ENCODE data around the gene FREY1.
A peak's percentile ranks its signal among the peaks of the same experiment; 100 is the strongest.

The FREY1 gene

DNA sequence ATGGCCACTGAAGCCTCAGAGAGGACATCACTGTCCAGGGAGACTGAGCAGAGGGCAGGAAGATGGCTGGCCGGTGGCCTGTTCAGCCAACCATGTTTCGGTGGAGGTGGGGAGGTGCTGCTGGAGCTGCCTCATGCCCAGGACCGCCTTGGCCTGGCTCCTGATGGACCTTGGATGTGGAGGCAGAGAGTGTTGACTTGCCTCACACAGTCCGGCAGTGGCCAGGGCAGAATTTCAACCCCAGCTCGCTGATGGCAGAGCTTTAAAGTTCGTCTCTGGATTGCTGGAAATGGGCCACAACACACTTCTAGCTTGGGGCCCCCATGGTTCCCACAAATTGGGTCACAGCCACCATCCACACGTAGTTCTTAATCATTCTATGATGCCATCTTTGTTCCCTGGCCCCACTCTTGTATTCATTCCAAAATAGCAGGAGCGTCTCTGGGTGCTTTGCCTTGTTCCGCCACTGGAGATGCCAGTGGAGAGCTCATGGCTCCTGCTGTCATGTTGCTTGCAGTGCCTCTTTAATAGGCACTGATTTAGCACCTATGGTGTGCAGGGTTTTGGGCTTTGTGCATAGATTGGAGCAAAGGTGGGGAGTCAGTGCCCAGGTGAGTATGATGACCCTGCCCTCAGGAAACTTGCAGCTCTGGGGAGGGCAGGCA is 16.1 kb downstream of the FREY1 start:
- DNase-seq, result no peak

DNA sequence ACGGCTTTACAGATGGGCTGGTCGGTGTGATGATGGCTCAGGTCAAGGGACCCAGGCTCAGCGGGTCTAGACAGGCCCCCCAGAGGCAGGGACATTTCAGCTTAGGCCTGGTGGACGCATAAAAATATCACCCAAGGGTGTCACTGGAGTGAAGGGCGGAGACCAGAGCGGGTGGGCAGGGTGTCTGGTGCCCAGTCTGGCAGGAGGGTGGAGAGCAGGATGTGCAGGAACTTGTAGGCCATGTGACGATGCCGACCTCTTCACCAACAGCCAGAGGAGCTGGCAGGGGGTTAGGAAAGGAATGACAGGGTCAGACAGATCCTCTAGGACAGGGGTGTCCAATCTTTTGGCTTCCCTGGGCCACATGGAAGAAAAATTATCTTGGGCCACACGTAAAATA is 17.1 kb downstream of the FREY1 start:
- no peak for DNase-seq

DNA sequence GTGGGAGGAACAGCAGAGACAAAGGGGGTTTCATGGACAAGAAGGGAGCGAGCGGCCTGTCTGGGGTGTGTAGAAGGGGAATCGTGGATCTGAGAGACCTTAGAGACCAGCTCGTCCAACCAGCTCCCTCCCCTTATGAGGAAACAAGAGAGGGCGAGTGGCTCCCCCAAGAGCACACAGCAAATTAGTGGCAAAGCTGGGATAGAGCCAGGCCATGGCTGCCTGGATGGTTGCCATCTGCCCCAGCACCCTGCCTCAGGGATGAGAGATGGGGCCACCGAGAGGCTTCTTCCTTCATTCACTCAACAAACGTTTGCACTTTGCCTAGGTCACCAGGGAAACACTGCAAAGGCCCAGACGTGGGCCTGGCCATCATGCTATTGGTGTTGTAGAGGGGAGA is 17.5 kb downstream of the FREY1 start:
- DNase-seq, result no peak

DNA sequence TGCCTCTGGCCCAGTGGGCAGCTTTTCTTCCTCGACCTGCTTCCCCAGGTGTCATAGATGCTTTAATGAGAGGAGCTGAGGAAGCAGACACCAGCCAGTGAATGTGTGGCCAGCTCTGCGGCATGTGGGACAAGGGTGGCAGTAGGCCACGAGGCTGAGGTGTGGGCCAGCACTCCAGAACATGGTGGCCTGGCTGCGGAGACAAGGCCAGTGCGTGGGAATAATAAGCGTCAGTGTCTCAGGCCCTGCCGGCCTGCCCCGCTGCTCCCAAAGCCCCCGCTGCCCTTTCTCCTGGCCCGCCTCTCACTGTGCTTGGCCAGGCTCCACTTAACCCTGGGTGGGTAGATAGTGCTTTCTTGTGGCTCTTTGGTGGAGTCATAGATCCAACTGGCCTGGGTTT is 19.5 kb downstream of the FREY1 start:
- DNase-seq, result no peak

DNA sequence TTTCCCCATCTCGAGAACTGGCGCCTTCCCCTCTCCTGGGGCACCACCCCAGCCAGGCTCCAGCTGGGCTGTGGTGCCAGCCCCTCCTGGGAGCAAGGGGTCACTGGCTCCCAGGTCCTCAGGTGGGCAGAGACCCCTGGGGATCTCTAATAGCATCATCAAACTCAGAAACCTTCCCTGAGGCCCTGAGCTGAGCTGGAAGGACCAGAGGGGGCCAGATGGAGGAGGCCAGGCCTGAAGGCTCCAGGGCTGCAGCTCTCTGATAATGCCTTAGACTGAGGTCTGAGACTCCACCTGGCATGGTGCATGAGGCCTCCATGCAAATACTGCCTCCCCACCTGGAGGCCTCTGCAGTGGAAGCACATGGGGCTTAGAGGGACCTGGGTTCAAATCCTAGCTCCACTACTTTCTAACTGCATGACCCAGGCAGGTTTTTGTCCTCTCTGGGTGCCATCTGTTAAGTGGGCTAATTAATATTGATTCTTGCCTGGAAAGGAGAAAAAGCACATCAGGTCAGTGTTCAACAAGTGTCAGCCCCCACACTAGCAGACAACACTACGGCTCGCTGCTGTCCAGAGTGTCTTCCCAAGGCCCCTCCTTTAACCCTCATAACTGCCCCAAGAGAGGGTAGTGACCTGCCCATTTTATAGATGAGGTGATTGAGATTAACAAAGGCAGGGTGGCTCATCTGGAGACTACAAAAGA is 20.1 kb downstream of the FREY1 start:
- no peak for DNase-seq

DNA sequence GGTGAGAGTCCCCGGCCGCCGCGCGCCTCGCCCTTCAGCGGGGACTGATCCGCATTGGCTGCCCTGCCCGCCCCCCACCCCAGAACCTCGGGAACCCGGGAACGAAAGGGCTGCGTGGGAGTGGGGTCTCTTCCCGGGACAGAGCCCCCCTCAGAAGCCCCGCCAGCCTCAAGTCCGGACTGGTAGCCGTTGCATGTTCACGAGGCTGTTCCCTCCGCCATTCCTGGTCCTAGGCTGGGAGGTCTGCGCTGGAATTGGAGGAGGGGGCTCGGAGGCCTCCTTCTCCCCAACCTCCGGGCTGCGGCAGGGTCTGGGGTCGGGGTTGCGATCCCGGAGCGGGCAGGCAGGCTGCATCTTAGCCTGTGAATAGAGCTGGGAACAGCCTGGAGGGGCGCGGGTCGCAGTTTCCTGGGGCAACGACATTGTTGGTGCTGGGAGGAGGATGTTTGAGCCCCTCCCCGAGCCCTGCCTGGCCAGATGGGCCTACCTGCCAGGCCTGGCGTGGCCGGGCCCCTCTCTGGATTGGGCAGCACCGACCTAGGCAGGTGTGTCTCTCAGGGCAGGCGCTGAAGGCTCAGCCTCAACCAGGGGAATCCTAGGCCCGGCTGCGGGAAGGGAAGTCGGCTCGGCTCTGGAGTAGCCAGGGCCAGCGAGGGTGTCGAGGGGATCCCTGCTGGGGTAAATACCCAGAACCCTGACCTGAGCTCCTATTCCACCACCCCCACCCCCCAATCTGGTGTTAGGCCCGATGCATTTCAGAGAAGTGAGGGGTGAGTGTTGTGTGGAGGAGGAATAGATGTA is 20.9 kb downstream of the FREY1 start:
- DNase-seq, result no peak

DNA sequence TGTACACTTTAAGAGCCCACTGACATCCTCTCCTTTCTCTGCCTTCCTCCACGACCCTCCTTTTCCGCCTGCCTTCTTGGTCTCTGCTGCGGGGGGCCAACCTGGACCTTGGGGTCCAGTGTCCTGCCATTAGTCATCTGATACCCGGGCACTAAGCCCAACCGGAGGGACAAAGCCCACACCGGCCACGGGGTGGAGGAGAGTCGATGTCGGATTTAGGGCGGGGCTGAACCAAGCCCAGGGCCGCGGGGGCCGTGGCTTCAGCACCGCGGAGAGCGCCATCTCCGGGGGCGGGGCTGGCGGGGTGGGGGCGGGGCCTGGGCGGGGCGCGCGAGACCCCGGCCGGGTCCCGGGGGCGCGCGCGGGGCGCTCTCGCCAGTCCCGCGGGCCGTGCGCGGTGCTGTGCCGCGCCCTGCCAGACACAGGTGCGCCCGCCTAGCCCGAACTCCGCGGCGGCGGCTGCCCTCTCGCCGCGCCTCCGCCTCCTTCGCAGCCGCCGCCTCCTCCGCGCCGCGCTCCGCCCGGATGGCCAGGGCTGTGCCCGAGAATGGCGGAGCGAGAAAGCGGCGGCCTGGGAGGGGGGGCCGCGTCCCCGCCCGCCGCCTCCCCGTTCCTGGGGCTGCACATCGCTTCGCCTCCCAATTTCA is 21.7 kb downstream of the FREY1 start, which contains the start of gene MAPK8IP1:
TSS of gene MAPK8IP1 (plus strand) at position 378 of the 647 bp plus-strand sequence. CDS start at position 548, 170 bp downstream.
- peak; percentile 32 for DNase-seq

DNA sequence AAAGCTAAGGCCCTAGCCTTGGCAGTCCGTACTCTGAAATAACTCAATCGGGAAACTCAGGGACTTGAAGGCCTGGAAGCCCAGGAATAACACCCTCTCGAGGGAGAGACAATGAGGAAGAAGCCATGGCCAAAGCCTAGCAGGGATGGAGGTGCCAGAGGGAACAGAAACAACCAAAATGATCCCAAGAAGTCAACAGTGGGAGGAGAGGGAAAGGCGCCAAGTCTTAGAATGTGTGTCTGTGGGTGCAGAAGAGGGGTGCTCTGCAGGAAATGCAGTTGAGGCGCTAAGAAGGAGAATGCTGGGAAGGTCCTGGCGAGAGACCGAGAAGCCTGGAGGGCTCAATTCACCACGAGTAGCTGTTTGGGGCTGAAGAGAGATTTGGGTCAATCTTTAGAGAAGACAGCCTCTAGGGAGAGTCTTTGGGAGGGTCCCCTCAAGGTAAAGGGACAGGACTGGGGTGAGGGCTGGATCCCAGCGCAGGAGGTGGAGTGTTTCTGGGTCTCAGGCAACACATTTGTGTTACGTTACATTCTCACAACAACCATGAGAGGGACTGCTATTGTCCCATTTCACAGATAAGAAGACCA is 22.4 kb downstream of the FREY1 start:
- DNase-seq, result no peak

DNA sequence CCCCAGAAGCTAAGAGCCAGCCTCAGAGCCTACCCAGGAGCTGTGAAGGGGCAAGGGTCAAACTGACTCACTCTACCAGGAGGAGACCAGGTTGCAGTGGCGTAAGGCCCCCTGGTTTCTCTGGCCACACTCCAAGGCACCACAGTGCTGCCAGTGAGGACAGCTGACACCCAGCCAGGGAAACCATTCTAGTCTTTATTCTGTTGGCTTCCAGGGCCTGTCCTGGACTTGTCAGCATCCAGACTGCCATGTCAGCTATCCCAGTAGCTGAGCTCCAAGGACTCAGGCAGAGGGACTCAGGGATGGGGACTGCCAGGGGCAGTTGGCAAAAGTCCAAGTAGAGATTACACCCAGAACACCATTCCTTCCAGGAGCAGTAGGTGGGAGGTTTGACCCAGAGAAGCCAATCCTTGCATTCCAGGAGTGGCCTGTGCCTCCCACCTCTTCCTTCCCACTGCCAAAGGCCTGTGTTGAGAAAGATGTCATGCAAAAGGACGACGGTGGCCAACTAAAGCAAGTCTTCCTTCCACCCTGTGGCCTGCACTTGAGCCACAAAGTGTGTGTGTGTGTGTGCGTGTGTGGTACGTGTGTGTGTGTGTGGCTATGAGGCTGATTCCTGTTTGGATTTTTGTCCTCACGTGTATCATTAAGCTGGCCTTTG is 25.2 kb downstream of the FREY1 start:
- no peak for DNase-seq

DNA sequence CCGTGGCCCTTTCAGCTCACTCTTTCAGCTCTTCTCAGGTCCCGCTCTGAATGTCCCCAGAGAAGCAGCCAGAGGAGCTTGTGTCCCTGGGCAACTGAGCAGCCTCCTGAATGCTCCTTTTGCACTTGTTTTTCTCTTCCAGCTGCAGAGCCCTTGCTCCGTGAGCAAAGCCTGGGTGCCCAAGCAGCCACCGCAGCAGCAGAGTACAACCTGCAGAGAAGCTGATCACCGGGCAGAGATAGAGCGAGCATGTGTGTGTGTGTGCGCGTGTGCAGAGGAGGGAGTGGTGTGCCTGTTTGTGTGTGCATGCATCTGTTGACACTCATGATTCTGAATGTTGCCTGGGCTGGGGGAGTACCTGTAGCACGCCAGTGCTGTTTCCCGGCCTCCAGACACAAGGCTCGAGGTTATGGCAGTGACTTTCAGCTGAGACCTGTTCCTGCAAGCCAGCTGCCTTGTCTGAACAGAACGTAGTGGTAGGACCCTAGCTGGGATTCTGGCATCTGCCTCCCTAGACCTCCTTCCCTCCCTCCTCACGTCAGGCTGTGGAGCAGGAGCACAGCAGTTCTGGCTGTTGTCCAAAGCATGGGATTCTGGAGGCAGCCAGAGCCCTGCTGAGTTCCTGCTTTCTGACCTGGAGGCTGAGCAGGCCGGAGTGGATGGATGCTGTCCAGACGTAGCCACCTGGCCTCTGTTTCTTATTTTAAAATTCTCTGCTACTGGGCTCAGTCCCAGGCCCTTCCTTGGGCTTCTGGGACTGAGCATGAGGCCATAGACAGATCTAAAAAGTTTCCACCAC is 26.1 kb downstream of the FREY1 start:
- no peak for DNase-seq

DNA sequence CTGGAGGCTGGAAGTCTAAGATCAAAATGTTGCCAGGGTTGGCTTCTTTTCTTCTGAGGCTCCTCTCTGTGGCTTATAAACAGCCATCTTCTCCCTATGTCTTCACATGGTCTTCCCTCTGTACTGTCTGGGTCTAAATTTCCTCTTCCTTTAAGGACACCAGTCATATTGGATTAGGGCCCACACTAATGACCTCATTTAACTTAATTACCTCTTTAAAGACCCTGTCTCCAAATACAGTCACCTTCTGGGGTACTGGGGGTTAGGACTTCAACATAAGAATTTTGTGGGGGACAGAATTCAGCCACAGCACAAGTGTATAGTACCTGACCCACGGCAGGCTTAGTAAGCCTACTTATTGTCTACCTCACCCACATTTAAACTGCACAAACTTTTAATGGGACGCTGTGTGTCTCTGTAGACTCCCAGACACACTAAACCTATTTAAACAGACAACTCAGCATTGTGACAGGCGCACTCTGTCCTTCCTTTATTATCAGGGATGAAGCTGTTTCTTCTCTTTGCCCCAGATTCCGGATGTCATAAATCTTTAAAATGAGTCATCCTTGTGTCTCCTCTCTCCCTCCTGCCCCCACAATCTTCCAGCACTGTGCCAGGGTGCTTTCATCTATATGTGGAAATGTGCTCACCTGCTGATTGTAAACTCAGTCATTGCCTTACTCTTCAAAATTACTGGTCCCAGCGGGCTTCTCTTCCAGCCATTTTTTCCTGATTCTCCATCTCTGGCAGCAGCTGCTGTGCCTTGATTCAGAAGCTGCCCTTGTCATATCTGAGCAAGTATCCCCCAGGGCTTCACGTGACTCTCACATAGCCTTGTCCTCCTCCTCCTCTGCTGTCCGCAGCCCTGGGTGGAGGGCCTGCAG is 27.0 kb downstream of the FREY1 start:
- DNase-seq, result peak; percentile 22

DNA sequence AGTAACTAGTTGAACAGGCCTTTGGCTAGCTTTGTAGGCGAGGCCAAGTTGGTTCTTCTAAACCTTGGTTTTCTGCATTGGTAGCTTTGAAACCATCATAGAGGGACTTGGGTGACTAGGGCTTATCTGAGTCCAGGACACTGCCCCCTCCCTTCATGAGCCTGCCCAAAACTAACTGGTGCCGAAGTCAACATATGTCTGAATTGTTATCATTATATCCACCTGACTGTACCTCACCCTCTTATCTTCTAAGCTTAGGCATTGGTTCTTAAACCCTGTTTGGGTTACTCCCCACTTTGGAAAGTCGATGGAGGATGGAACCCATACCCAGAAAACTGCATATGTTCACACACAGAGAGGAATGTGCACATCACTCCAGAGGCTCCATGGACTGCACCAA is 29.2 kb downstream of the FREY1 start:
- DNase-seq, result no peak

DNA sequence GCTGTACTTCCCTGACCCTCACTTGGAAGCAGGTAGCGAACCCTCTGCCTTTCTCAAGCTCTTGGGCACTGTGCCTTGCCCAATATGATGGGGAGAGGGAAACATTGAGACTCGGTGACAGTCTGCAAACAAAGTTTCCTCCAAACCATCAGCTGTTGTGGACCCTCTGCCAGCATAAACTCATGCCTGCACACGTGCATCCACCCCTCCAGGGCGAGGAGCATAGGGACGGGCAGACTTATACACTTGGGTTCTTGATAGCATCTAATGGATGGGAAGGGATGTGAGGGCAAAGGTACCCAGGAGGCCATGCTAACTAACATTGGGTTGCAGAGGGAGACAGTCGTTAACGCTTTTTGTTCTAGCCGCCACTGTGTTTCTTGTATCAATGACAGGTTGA is 29.9 kb downstream of the FREY1 start:
- no peak for DNase-seq

DNA sequence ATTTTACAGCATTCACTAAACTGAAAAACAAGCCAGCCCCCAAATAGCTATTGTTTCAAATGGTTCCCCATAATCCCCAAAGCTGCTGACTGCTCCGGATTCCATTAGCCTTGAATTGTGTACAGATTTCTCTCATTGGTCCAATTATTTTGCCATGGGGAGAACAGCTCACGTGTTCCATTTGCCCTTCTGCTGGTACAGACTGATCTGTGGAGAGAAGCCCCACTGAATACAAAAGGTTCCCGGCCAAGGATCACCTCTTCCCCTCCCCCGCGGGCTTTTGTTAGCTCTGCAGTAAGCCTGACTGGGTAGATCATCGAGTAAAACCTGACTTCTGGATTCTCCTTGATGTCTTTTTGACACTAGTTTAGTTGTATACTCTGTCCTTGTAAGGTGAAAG is 30.7 kb downstream of the FREY1 start:
- no peak for DNase-seq

DNA sequence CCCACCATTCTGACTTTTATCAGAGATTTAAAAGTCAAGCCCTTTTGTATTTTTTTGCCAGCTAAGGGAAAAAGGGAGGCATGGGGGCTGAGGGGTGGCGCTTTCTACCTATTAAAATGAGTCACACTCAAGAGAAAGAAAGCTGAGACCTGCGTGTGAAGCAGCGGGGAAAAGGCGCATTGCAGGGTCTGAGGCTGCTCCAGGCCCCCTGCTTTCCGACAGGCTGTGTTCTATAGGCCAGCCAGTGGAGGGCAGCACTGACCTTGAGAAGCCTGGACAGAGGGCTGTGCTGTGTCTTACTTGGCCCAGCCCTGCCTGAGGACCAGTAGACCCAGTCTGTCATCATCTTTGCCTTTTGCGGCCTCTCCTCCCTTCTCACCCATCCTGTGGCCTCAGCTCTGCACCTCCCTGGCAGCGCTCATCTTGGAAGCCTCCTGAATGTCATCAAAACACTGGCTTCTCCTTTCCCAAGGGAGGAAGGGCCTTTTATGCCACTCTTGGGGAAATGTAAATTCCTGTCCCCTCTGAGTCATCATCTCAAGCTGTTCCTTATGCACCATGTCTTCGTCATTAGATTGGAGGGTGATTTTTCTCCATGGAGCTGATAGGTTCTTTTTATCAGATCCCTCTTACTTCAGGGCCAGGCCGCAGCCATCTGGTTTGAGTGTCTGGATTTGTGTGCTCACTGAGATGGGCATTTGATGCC is 34.3 kb downstream of the FREY1 start:
- DNase-seq, result peak; percentile 87

DNA sequence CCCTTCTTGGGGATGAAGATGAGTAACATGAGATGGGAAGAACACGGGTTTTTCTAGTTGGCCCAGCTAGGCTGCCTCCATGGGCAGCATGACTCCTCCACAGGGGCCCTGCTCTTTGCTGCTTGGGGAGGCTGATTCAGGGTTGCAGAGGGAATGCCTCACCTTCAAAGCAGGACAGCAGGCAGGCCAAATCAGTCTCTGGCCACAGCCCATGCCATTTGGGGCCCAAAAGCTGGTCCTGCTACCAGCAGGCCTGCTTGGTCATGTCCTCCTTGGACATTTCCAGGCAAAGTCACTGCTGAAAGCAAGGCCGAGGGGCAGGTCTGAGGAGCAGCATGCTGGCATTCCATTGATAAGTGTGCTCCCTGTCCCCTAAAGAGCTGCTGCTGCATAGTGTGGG is 35.4 kb downstream of the FREY1 start:
- no peak for DNase-seq

DNA sequence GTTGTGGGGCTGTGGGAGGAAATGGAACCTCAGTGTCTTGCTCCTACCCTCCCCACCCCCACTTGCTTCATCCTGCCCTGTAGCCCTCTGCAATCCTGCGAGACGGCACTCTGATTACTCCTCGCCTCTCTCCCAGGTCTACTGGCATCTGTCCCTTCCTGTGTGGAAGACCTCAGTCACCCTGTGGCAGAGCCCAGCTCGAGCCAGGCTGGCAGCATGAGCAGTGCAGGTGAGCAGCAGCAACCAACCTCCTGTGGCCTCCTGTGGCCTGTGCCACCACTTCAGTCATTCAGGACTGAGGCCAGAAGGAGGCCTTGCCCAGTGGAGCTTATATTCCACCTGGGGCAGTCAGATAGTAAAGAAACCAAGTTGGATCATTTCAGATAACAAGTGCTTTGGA is 36.4 kb downstream of the FREY1 start:
- no peak for DNase-seq

DNA sequence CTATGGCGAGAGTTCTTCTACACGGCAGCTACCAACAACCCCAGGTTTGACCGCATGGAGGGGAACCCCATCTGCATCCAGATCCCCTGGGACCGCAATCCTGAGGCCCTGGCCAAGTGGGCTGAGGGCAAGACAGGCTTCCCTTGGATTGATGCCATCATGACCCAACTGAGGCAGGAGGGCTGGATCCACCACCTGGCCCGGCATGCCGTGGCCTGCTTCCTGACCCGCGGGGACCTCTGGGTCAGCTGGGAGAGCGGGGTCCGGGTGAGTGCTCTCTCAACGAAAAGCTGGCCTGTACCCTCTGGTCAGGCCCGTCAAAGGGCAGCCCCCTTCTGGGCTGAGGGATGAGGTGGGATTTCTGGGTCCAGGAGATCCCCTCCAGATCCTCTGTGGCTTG is 37.5 kb downstream of the FREY1 start:
- no peak for DNase-seq

DNA sequence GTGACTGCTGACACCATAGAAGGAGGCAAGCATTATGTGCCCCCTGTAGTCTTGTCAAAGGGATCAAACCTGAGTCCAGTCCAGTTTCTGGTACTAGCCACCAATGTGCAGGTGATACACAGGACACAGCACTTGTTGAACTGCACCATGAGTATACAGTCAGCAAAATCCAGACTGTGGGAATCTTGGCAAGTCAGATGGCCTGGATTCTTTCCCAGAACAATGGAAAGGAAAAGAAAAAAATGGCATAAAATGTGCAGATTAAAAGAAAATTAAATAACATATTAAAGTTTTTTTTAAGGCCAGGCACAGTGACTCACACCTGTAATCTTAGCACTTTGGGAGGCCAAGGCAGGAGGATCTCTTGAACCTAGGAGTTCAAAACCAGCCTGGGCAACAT is 43.0 kb downstream of the FREY1 start:
- DNase-seq, result no peak
